ENCODE data around the gene SEPHS2.

DNA sequence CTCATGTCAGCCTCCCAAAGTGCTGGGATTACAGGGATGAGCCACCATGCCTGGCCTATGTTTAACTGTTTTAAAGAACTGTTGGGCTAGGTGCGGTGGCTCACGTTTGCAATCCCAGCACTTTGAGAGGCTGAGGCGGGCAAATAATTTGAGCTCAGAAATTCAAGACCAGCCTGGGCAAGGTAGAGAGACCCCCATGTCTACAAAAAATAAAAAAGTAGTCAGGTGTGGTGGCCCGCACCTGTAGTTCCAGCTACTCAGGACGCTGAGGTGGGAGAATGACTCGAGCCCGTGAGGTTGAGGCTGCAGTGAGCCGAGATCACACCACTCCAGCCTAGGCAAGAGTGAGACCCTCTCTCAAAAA is 24.9 kb upstream of the SEPHS2 start:
- TF ChIP-seq ZNF121 (tag by site-specific recombination; IDR thresholded peaks at IDR 0.05) (no peak), ZNF596 (tag by site-specific recombination; IDR thresholded peaks at IDR 0.05) (no peak), ZEB2 (tag by site-specific recombination; IDR thresholded peaks at IDR 0.05) (no peak), TCF7L2 (IDR thresholded peaks at IDR 0.05; ENCODE audit: borderline replicate concordance, low read depth, low read length) (no peak), ZNF223 (tag by site-specific recombination; IDR thresholded peaks at IDR 0.05) (no peak), ZNF629 (tag by site-specific recombination; IDR thresholded peaks at IDR 0.05) (no peak), ZNF146 (tag by site-specific recombination; IDR thresholded peaks at IDR 0.05) (no peak), ZNF274 (IDR thresholded peaks at IDR 0.05; ENCODE audit: low read length) (no peak), ZNF274 (tag by site-specific recombination; IDR thresholded peaks at IDR 0.05; ENCODE audit: borderline replicate concordance) (no peak), MYNN (tag by site-specific recombination; IDR thresholded peaks at IDR 0.05; ENCODE audit: borderline replicate concordance) (no peak)
- TF ChIP-seq, protein P1, sequence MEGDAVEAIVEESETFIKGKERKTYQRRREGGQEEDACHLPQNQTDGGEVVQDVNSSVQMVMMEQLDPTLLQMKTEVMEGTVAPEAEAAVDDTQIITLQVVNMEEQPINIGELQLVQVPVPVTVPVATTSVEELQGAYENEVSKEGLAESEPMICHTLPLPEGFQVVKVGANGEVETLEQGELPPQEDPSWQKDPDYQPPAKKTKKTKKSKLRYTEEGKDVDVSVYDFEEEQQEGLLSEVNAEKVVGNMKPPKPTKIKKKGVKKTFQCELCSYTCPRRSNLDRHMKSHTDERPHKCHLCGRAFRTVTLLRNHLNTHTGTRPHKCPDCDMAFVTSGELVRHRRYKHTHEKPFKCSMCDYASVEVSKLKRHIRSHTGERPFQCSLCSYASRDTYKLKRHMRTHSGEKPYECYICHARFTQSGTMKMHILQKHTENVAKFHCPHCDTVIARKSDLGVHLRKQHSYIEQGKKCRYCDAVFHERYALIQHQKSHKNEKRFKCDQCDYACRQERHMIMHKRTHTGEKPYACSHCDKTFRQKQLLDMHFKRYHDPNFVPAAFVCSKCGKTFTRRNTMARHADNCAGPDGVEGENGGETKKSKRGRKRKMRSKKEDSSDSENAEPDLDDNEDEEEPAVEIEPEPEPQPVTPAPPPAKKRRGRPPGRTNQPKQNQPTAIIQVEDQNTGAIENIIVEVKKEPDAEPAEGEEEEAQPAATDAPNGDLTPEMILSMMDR (tag by site-specific recombination; IDR thresholded peaks at IDR 0.05): no peak
- TF ChIP-seq, protein P2, sequence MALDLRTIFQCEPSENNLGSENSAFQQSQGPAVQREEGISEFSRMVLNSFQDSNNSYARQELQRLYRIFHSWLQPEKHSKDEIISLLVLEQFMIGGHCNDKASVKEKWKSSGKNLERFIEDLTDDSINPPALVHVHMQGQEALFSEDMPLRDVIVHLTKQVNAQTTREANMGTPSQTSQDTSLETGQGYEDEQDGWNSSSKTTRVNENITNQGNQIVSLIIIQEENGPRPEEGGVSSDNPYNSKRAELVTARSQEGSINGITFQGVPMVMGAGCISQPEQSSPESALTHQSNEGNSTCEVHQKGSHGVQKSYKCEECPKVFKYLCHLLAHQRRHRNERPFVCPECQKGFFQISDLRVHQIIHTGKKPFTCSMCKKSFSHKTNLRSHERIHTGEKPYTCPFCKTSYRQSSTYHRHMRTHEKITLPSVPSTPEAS (tag by site-specific recombination; IDR thresholded peaks at IDR 0.05): no peak
- TF ChIP-seq, protein P3, sequence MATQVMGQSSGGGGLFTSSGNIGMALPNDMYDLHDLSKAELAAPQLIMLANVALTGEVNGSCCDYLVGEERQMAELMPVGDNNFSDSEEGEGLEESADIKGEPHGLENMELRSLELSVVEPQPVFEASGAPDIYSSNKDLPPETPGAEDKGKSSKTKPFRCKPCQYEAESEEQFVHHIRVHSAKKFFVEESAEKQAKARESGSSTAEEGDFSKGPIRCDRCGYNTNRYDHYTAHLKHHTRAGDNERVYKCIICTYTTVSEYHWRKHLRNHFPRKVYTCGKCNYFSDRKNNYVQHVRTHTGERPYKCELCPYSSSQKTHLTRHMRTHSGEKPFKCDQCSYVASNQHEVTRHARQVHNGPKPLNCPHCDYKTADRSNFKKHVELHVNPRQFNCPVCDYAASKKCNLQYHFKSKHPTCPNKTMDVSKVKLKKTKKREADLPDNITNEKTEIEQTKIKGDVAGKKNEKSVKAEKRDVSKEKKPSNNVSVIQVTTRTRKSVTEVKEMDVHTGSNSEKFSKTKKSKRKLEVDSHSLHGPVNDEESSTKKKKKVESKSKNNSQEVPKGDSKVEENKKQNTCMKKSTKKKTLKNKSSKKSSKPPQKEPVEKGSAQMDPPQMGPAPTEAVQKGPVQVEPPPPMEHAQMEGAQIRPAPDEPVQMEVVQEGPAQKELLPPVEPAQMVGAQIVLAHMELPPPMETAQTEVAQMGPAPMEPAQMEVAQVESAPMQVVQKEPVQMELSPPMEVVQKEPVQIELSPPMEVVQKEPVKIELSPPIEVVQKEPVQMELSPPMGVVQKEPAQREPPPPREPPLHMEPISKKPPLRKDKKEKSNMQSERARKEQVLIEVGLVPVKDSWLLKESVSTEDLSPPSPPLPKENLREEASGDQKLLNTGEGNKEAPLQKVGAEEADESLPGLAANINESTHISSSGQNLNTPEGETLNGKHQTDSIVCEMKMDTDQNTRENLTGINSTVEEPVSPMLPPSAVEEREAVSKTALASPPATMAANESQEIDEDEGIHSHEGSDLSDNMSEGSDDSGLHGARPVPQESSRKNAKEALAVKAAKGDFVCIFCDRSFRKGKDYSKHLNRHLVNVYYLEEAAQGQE (tag by site-specific recombination; IDR thresholded peaks at IDR 0.05): no peak
- TF ChIP-seq, protein P4, sequence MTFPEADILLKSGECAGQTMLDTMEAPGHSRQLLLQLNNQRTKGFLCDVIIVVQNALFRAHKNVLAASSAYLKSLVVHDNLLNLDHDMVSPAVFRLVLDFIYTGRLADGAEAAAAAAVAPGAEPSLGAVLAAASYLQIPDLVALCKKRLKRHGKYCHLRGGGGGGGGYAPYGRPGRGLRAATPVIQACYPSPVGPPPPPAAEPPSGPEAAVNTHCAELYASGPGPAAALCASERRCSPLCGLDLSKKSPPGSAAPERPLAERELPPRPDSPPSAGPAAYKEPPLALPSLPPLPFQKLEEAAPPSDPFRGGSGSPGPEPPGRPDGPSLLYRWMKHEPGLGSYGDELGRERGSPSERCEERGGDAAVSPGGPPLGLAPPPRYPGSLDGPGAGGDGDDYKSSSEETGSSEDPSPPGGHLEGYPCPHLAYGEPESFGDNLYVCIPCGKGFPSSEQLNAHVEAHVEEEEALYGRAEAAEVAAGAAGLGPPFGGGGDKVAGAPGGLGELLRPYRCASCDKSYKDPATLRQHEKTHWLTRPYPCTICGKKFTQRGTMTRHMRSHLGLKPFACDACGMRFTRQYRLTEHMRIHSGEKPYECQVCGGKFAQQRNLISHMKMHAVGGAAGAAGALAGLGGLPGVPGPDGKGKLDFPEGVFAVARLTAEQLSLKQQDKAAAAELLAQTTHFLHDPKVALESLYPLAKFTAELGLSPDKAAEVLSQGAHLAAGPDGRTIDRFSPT (tag by site-specific recombination; IDR thresholded peaks at IDR 0.05): no peak
- TF ChIP-seq, protein P5, sequence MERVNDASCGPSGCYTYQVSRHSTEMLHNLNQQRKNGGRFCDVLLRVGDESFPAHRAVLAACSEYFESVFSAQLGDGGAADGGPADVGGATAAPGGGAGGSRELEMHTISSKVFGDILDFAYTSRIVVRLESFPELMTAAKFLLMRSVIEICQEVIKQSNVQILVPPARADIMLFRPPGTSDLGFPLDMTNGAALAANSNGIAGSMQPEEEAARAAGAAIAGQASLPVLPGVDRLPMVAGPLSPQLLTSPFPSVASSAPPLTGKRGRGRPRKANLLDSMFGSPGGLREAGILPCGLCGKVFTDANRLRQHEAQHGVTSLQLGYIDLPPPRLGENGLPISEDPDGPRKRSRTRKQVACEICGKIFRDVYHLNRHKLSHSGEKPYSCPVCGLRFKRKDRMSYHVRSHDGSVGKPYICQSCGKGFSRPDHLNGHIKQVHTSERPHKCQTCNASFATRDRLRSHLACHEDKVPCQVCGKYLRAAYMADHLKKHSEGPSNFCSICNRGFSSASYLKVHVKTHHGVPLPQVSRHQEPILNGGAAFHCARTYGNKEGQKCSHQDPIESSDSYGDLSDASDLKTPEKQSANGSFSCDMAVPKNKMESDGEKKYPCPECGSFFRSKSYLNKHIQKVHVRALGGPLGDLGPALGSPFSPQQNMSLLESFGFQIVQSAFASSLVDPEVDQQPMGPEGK (tag by site-specific recombination; IDR thresholded peaks at IDR 0.05): no peak

Measured in HEK293 (cell line).